WTC11 (cell line): ENCODE measurements around the gene OMA1.

Experiments used
- FOXK1 ChIP-seq: sonication (generic); formaldehyde crosslinking; IDR thresholded peaks from 2 replicates; pipeline ENCODE4 v1.8.0; 2022; ENCODE audit warnings: mild to moderate bottlenecking, moderate library complexity, missing genetic modification reagents
- JUN ChIP-seq: sonication (generic); formaldehyde crosslinking; IDR thresholded peaks from 2 replicates; pipeline ENCODE4 v1.8.0; 2023; ENCODE audit warnings: mild to moderate bottlenecking, missing genetic modification reagents
- SMAD3 ChIP-seq: sonication (generic); formaldehyde crosslinking; IDR thresholded peaks from 2 replicates; pipeline ENCODE4 v1.8.0; 2022; ENCODE audit warnings: missing genetic modification reagents, mild to moderate bottlenecking, borderline replicate concordance
- ZNF219 ChIP-seq: sonication (generic); formaldehyde crosslinking; IDR thresholded peaks from 2 replicates; pipeline ENCODE4 v1.8.0; 2023; ENCODE audit warnings: missing genetic modification reagents, mild to moderate bottlenecking, borderline replicate concordance
- TF ChIP-seq, protein P1 (sequence below): fragments of 200-600 bp; IDR thresholded peaks from 2 replicates; pipeline ENCODE4 v1.8.0; 2022; ENCODE audit warnings: antibody characterized with exemption
- TF ChIP-seq, protein P2 (sequence below): sonication (generic); formaldehyde crosslinking; IDR thresholded peaks from 2 replicates; pipeline ENCODE4 v1.8.1; 2023; ENCODE audit warnings: mild to moderate bottlenecking, missing genetic modification reagents, moderate library complexity
- TF ChIP-seq, protein P3 (sequence below): sonication (generic); formaldehyde crosslinking; conservative IDR thresholded peaks from 2 replicates; pipeline ENCODE4 v1.8.1; 2022; ENCODE audit warnings: mild to moderate bottlenecking, missing genetic modification reagents
- TF ChIP-seq, protein P4 (sequence below): sonication (generic); formaldehyde crosslinking; IDR thresholded peaks from 2 replicates; pipeline ENCODE4 v1.8.0; 2023; ENCODE audit warnings: mild to moderate bottlenecking, missing genetic modification reagents

DNA sequence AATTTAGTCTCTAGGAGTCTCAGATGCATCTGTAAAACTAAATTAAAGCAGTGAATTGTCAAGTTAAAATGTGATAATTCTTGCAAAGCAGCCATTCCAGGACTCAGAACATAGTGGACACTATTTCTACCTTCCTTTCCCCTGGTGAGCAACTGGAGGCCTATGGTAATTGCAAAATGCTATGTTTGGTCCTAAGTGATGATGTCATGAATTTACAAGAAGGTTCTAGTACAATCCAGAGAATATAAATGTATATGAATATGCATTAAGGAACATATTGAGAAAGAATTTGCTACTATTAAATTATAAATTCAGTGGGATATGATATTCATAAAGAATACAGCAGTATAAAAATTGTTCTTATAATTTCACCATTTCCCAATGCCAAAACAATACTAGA lies 32.6 kb downstream of the OMA1 start:
- TF ChIP-seq, protein P1, sequence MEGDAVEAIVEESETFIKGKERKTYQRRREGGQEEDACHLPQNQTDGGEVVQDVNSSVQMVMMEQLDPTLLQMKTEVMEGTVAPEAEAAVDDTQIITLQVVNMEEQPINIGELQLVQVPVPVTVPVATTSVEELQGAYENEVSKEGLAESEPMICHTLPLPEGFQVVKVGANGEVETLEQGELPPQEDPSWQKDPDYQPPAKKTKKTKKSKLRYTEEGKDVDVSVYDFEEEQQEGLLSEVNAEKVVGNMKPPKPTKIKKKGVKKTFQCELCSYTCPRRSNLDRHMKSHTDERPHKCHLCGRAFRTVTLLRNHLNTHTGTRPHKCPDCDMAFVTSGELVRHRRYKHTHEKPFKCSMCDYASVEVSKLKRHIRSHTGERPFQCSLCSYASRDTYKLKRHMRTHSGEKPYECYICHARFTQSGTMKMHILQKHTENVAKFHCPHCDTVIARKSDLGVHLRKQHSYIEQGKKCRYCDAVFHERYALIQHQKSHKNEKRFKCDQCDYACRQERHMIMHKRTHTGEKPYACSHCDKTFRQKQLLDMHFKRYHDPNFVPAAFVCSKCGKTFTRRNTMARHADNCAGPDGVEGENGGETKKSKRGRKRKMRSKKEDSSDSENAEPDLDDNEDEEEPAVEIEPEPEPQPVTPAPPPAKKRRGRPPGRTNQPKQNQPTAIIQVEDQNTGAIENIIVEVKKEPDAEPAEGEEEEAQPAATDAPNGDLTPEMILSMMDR, result no peak
- TF ChIP-seq ZNF219, result no peak
- TF ChIP-seq, protein P2, sequence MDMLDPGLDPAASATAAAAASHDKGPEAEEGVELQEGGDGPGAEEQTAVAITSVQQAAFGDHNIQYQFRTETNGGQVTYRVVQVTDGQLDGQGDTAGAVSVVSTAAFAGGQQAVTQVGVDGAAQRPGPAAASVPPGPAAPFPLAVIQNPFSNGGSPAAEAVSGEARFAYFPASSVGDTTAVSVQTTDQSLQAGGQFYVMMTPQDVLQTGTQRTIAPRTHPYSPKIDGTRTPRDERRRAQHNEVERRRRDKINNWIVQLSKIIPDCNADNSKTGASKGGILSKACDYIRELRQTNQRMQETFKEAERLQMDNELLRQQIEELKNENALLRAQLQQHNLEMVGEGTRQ, result no peak
- TF ChIP-seq, protein P3, sequence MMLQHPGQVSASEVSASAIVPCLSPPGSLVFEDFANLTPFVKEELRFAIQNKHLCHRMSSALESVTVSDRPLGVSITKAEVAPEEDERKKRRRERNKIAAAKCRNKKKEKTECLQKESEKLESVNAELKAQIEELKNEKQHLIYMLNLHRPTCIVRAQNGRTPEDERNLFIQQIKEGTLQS, result no peak
- no peak for TF ChIP-seq SMAD3 (CRISPR knock-in tag)
- TF ChIP-seq JUN (CRISPR knock-in tag), result no peak
- no peak for TF ChIP-seq FOXK1
- TF ChIP-seq, protein P4, sequence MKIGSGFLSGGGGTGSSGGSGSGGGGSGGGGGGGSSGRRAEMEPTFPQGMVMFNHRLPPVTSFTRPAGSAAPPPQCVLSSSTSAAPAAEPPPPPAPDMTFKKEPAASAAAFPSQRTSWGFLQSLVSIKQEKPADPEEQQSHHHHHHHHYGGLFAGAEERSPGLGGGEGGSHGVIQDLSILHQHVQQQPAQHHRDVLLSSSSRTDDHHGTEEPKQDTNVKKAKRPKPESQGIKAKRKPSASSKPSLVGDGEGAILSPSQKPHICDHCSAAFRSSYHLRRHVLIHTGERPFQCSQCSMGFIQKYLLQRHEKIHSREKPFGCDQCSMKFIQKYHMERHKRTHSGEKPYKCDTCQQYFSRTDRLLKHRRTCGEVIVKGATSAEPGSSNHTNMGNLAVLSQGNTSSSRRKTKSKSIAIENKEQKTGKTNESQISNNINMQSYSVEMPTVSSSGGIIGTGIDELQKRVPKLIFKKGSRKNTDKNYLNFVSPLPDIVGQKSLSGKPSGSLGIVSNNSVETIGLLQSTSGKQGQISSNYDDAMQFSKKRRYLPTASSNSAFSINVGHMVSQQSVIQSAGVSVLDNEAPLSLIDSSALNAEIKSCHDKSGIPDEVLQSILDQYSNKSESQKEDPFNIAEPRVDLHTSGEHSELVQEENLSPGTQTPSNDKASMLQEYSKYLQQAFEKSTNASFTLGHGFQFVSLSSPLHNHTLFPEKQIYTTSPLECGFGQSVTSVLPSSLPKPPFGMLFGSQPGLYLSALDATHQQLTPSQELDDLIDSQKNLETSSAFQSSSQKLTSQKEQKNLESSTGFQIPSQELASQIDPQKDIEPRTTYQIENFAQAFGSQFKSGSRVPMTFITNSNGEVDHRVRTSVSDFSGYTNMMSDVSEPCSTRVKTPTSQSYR, result no peak
